Natural killer cell (primary cell): ENCODE results near the gene NOLC1. TPM values are rescaled to one million over a fixed set of nuclear protein-coding genes. Genes with fewer than 3 reads are reported as not detected.

Experiments used
- ATAC-seq, 3 donors: fragments of 150-1000 bp in 2 of 3; fragments of 200-7000 bp in 1 of 3; cut with Tn5 transposase; 1 replicate in 1 of 3; 2 replicates in 2 of 3; pipeline ENCODE4 v1.10.0; 2021; ENCODE audit warnings: mild to moderate bottlenecking in 2 of 3, moderate library complexity in 2 of 3
- DNase-seq, 2 donors: peaks; one replicate each; pipeline versions ENCODE4 v3.0.0 to v3.0.0-alpha.2; 2013 to 2021; ENCODE audit warnings: mixed read lengths in 1 of 2
- H3K27ac ChIP-seq: one replicate; pipeline ENCODE4 v1.5.1; 2013; ENCODE audit warnings: mild to moderate bottlenecking, low read length
- H3K27me3 ChIP-seq: one replicate; pipeline ENCODE4 v1.6.1; 2013; ENCODE audit warnings: low read length; ENCODE audit not compliant: control insufficient read depth, insufficient read depth
- H3K36me3 ChIP-seq: one replicate; pipeline ENCODE4 v1.6.1; 2013; ENCODE audit warnings: low read length; ENCODE audit not compliant: control insufficient read depth, insufficient read depth
- H3K4me1 ChIP-seq: one replicate; pipeline ENCODE4 v1.6.1; 2013; ENCODE audit warnings: low read length; ENCODE audit not compliant: control insufficient read depth, insufficient read depth
- H3K4me3 ChIP-seq: one replicate; pipeline ENCODE4 v1.5.1; 2013; ENCODE audit warnings: low read length
- H3K9me3 ChIP-seq: one replicate; pipeline ENCODE4 v1.6.1; 2013; ENCODE audit warnings: low read length; ENCODE audit not compliant: control insufficient read depth, insufficient read depth
- H3K27ac Mint-ChIP-seq, 2 donors: one replicate each; pipeline ENCODE4 v1.8.0; 2022; ENCODE audit warnings: mild to moderate bottlenecking in 2 of 2, mixed read lengths in 2 of 2, moderate library complexity in 1 of 2
- H3K27me3 Mint-ChIP-seq, 2 donors: one replicate each; pipeline ENCODE4 v1.8.0; 2022; ENCODE audit warnings: low read depth in 2 of 2, mixed read lengths in 2 of 2
- H3K36me3 Mint-ChIP-seq: one replicate; pipeline ENCODE4 v1.8.0; 2022; ENCODE audit warnings: mixed read lengths
- H3K4me1 Mint-ChIP-seq, 2 donors: one replicate each; pipeline ENCODE4 v1.8.0; 2022; ENCODE audit warnings: mixed read lengths in 2 of 2
- H3K4me3 Mint-ChIP-seq: one replicate; pipeline ENCODE4 v1.8.0; 2022; ENCODE audit warnings: mild to moderate bottlenecking, moderate library complexity, mixed read lengths
- H3K9me3 Mint-ChIP-seq, 2 donors: one replicate each; pipeline ENCODE4 v1.8.0; 2022; ENCODE audit warnings: mixed read lengths in 2 of 2
- CTCF ChIP-seq: fragments of 200-600 bp; IDR thresholded peaks from one replicate; pipeline ENCODE4 v1.8.0; 2022; ENCODE audit warnings: antibody characterized with exemption
- WGBS: methylation state at CpG from one replicate; pipeline ENCODE4 v1.1.7; 2013; ENCODE audit warnings: missing lambda C conversion rate; ENCODE audit not compliant: insufficient coverage; 5-methylcytosine and 5-hydroxymethylcytosine counted together
- intact Hi-C: fragments of 100-400 bp; cut with micrococcal nuclease; formaldehyde crosslinking; loops from one replicate; pipeline ENCODE4 v1.14.2; 2022
- total RNA-seq, 4 donors: library from RNA; stranded (reverse); fragments of 120-200 nt in 1 of 4; gene quantifications; one replicate each; pipeline versions ENCODE4 v1.2.3 to v1.2.4, GENCODE V29; 2013 to 2022

The NOLC1 gene
- total RNA-seq, 3 donors from 2014 or later (not counting 1 experiment from before 2014, with no cell fraction given): 42.6 to 47.5 (median 43.4) TPM

DNA sequence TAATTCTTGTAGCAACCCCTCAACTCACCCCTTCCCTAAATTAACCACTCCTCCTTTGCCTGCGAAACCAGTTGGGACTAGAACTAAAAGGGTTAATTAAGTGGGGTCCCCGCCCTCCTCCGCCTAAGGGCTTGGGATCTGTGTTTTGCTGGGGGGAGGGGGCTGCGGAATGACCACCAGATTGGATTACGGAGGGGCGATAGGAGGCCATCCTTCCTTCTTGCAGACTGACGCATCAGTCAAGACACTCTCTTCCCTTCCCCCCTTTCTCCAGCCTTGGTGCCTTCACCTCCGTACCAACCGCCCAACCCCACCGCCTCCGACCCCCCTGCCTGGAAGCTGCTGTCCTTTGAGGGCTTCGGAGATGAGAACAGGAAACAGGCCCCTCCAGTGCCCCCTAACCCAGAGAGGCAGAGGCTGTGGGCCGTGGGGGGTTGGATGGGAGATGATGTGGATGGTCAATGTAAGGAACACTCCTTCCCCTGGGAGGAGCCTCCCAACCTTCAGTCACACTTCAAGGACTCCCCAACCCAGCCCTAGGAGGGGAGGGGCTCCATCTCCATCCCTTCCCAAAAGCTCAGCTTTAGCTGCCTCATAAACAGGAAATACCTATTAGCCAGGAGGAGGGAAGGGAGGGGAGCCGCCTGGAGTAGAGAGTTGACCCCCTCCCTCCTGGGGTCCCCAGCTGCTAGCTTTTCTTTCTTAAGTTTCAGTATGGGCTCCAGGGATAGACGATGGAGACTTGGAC lies 31.0 kb upstream of the NOLC1 start:
- peak overlapping the region; percentile 87 for H3K4me3 Mint-ChIP-seq
- peak overlapping the region; percentile 96 for H3K27ac ChIP-seq
- H3K9me3 ChIP-seq: no peaks in the 10 kb centered on the region
- no peaks in the 10 kb centered on the region for H3K27me3 ChIP-seq
- no peaks in the 10 kb centered on the region for H3K27me3 Mint-ChIP-seq
- peak in 1 of 2 donors; percentile 55 for DNase-seq
- peak overlapping the region; percentile 77 to 95 for H3K27ac Mint-ChIP-seq
- H3K36me3 ChIP-seq: no peaks in the 10 kb centered on the region
- H3K9me3 Mint-ChIP-seq: no peaks in the 10 kb centered on the region
- H3K4me3 ChIP-seq: peak overlapping the region; percentile 84
- TF ChIP-seq CTCF: no peak
- intact Hi-C loops: loop anchor here (1.0 kb wide), 2 partner anchors 11 to 31 kb away; partner anchors contain the start of gene NOLC1
- peaks cover 36 to 48% of the 10 kb centered on the region in 2 donors for H3K4me1 Mint-ChIP-seq
- H3K36me3 Mint-ChIP-seq: no peaks in the 10 kb centered on the region
- WGBS: 12% methylated on average over 11 of the region's 15 CpGs
- peaks cover 49% of the 10 kb centered on the region for H3K4me1 ChIP-seq
- no peak for ATAC-seq

DNA sequence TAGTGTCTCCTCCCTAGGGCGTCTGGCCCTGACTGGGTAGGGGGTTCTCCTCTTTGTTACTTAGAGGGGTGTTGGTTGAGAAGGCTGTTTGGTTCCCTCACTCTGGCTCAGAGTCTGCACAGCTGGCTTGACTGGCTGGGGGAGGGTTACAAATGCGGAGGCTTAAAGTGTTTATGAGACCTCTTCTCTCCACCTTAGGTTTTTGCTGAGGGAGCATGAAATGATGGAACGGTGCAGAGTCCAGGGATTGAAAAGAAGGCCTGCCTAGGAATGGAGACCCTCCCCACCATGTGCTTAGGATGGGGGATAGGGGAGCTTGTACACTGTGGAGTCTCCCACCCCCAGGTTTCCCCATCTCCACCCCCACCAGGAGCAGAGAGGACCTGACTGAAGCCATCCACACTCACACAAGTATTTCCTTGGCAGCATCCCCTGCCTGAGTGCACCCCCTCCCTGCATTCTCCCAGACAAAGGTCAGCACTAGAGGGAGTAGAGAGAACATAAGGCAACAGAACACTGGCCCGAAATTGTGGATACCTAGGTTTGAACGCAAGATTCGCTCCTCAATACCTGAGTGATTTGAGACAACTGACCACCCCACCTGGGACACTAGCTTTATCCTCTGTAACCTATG lies 30.3 kb upstream of the NOLC1 start:
- WGBS: 86% methylated on average over 6 of the region's 6 CpGs
- Histone ChIP-seq H3K36me3 (no peaks in the 10 kb centered on the region), H3K27me3 (no peaks in the 10 kb centered on the region), H3K9me3 (no peaks in the 10 kb centered on the region), H3K27ac (no peak overlapping the region), H3K4me1 (peaks cover 42% of the 10 kb centered on the region), H3K4me3 (no peak overlapping the region)
- Mint-ChIP-seq H3K27me3 (no peaks in the 10 kb centered on the region), H3K27ac (peak overlapping the region; percentile 77 to 95), H3K9me3 (no peaks in the 10 kb centered on the region), H3K4me3 (peak overlapping the region; percentile 87), H3K36me3 (no peaks in the 10 kb centered on the region), H3K4me1 (peaks cover 29 to 41% of the 10 kb centered on the region in 2 donors)
- DNase-seq (no peak), ATAC-seq (no peak)
- no peak for TF ChIP-seq CTCF
- intact Hi-C loops: no loop called here

- Mint-ChIP-seq H3K9me3 (no peaks in the 10 kb centered on the region), H3K4me1 (peaks cover 23 to 35% of the 10 kb centered on the region in 2 donors), H3K4me3 (no peak overlapping the region), H3K36me3 (no peaks in the 10 kb centered on the region), H3K27me3 (no peaks in the 10 kb centered on the region), H3K27ac (peak overlapping the region in 1 of 2 donors; percentile 5)
- Histone ChIP-seq H3K4me1 (peaks cover 36% of the 10 kb centered on the region), H3K9me3 (no peaks in the 10 kb centered on the region), H3K4me3 (no peak overlapping the region), H3K27me3 (no peaks in the 10 kb centered on the region), H3K27ac (no peak overlapping the region), H3K36me3 (no peaks in the 10 kb centered on the region)
- intact Hi-C loops: no loop called here
- 92% methylated on average over 1 of the region's 1 CpG for WGBS
- no peak for TF ChIP-seq CTCF
- ATAC-seq (no peak), DNase-seq (no peak)
These were observed 29.7 kb upstream of the NOLC1 start for GRCh38 chr10:102122450-102122849.
